Inferior parietal cortex (tissue), 1 donor: ENCODE measurements around the gene ARL6.
"Not testable (repeated sequence)": the region's sequence is repeated elsewhere in the genome, so short reads cannot be mapped to it uniquely, and the experiment has no call there.

Experiments
- DNase-seq: peaks from one replicate; pipeline ENCODE4 v3.0.0-alpha.2; 2016; ENCODE audit errors: extremely low spot score

ARL6 gene

DNA sequence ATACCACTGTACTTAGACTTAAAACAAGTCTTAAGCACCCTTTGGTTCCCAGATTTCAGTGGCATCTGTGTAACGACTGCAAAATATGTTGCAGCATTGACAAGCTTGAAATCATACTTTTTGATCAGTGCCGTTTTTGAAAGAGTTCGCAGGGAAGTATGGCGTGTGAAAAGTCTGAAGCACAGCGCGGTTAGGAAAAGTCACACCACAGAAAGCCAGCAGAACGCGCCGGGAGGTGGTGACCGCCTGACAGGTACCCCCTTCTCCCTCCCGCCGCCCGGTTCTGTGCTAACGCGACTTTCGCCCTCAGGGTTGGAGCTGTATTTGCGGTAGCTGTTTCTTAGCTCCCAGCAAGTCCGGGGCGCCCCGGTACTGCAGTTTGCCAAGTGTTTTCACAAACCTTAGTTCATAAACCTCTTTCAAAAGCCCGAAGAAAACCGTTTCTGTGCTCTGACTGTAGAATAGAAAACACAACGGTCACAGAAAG, 56.8 kb downstream of the ARL6 start:
- no peak for DNase-seq

- DNase-seq: peak; percentile 70
Observed at GRCh38 chr3:97821774-97822358, 57.3 kb downstream of the ARL6 start, which contains the start of gene CRYBG3. Gene CRYBG3 (plus strand): TSS chr3:97822011. CDS start chr3:97822207, 196 bp downstream.

GRCh38 chr3:97822359-97822775, 57.8 kb downstream of the ARL6 start:
- no peak for DNase-seq

- DNase-seq: peak; percentile 41
Observed at GRCh38 chr3:97823046-97824004, 58.8 kb downstream of the ARL6 start.

DNA sequence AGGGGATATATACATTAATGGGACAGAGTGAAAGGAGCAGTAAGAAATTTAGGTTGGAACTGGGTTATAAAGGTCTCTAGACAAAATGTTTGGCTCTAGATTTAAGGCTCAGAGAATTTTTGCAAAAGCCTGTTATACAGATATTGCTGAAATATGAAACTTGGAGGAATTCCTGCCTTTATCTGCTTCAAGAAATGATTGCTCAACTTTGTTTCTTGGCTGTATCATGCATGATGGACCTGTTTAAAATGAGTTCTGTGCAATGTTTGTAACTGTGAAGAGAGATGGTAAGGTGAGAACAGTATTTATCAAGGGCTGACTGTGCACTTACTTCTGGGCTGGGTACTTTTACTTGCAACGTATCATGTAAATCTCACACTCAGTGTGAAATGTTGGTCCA, 60.5 kb downstream of the ARL6 start:
- no peak for DNase-seq

DNA sequence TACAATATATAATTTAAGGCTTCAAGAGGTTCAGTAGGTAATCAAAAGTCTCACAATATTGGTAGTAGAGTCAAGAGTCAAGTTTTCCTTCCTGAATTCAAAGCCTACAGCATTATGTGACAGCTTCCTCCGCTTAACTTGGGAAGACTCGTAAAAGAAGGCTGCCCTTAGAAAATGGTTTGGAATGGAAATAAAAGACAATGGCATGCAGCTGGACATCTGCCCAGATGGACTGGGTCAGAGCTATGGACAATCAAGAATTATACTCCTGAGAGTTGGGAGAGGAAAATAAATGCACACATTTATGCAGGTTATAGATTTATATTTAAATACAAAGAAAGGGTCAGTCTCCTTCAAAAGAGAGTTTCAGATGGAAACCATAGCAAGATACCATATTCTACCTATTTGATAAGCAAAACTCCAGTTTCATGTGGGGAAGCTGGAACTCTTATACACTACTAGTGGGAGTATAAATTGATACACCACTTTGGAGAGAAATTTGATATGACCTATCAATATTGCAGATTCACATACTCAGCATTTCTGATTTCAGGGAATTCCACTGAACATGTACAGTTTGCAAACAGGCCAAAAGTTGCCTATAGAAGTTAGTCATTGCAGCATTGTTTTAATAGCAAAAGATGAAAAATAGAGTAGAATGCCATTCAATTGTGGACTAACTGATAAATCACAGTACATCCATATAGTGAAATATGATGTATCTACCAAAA, 63.3 kb downstream of the ARL6 start:
- DNase-seq: peak; percentile 71

DNA sequence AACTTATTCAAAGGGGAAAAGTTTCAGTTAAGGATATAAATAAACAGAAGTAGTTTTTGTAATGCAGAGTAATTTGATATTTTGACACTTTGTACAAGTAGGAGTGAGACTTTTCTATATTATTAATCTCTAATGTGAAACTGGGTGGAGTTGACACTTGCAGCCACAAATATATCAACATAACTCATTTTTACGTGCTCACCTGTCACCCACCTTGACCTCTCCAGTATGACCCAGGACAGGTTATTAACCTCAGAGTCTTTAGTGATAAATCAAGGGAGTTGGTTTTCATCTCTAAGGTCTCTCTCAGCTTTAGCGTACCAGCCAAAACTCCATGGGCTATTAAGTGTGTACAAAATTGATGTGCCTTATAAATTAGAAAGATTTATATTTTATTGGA, 64.6 kb downstream of the ARL6 start:
- no peak for DNase-seq

DNA sequence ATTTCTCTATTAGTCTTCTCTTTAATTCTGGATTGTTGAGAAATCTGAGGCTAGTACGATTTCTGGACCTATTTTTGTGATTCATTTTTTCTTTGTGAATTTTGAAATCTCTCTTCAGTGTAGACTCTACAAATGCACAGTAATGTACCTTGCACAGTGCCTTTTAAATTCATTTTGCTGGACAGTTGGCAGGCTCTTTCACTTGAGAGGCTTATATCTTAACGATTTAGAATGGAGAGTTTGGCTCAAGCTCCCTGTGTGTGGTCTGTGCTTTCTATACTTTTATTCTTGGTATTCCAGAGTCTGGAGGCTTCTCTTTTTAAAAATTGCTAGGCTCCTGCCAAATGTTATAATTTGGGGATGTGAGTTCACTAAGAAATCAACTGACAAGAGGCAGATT, 66.1 kb downstream of the ARL6 start:
- no peak for DNase-seq

GRCh38 chr3:97831140-97831539, 66.6 kb downstream of the ARL6 start:
- DNase-seq: no peak

GRCh38 chr3:97833184-97833583, 68.6 kb downstream of the ARL6 start:
- not testable (repeated sequence) for DNase-seq

DNA sequence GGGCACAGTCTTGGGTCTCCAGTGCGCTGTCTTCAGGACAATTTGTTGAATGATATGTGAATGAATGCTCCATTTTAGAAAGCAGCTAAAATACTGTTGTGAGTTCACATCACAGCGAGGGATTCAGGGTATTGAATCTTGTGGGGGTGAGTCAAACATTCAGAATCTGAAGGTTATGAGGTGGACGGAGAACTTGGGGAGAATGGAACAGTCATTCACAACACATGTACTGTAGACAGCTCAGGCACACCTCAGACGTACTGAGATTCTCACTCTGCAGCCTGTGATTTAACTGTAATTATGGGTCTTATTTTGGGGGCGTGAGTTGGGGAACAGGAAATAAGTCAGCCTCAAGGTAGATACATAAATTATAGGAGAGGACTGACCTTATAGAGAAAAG, 71.2 kb downstream of the ARL6 start:
- no peak for DNase-seq

- no peak for DNase-seq
Observed at GRCh38 chr3:97838393-97838792, 73.8 kb downstream of the ARL6 start.

- DNase-seq: no peak
Observed at GRCh38 chr3:97839944-97840343, 75.4 kb downstream of the ARL6 start.

- no peak for DNase-seq
Observed at GRCh38 chr3:97841304-97841703, 76.7 kb downstream of the ARL6 start.

GRCh38 chr3:97841956-97842355, 77.4 kb downstream of the ARL6 start:
- no peak for DNase-seq

DNA sequence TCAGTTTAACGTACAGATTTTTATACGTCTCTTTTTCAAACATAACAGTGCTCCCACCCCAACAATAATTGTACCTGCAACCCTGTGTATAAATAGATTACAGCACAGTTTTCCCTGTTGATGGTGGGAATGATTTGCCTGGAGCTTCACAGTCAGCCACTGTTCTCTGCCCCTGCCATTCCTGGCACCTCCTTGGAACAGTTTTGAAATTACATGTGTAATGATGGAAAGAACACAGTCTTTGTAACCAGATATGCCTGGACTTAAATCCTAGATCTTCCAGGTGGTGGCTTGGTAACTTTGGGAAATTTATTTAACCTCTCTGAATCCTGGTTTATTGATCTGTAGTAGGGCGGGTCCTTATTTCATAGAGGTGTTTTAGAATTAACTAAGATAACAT, 84.2 kb downstream of the ARL6 start:
- DNase-seq: no peak
